Measurements from ENCODE around the gene DBP.

DBP gene

GRCh38 chr19:48616041-48616436, 21.1 kb downstream of the DBP start:
- no peak for DNase-seq (ENCODE audit: low read depth in 2 of 2)
- TF ChIP-seq CTCF (IDR thresholded peaks at IDR 0.05; ENCODE audit: low read depth, low read length) = no peak
- H3K4me3 ChIP-seq (replicated peaks in 1 of 2; ENCODE audit: low read depth in 2 of 2, low read length in 2 of 2) = no peak overlapping the region

GRCh38 chr19:48615231-48616040, 21.7 kb downstream of the DBP start:
- no peak for TF ChIP-seq CTCF (IDR thresholded peaks at IDR 0.05; ENCODE audit: low read depth, low read length)
- no peak overlapping the region for H3K4me3 ChIP-seq (replicated peaks in 1 of 2; ENCODE audit: low read depth in 2 of 2, low read length in 2 of 2)
- DNase-seq (ENCODE audit: low read depth in 2 of 2) = no peak

GRCh38 chr19:48614436-48615230, 22.5 kb downstream of the DBP start, which contains the start of gene FAM83E:
TSS of gene FAM83E (minus strand) at chr19:48615076. CDS start at chr19:48613372, 1,704 bp downstream.
- no peak for DNase-seq (ENCODE audit: low read depth in 2 of 2)
- no peak for TF ChIP-seq CTCF (IDR thresholded peaks at IDR 0.05; ENCODE audit: low read depth, low read length)
- H3K4me3 ChIP-seq (replicated peaks in 1 of 2; ENCODE audit: low read depth in 2 of 2, low read length in 2 of 2) = no peak within 1 kb of the TSS

GRCh38 chr19:48613852-48614435, 23.2 kb downstream of the DBP start:
- no peak overlapping the region for H3K4me3 ChIP-seq (replicated peaks in 1 of 2; ENCODE audit: low read depth in 2 of 2, low read length in 2 of 2)
- no peak for DNase-seq (ENCODE audit: low read depth in 2 of 2)
- no peak for TF ChIP-seq CTCF (IDR thresholded peaks at IDR 0.05; ENCODE audit: low read depth, low read length)

- H3K4me3 ChIP-seq (replicated peaks in 1 of 2; ENCODE audit: low read depth in 2 of 2, low read length in 2 of 2) = no peak overlapping the region
- DNase-seq (ENCODE audit: low read depth in 2 of 2) = no peak
- TF ChIP-seq CTCF (IDR thresholded peaks at IDR 0.05; ENCODE audit: low read depth, low read length) = no peak
These were observed 23.9 kb downstream of the DBP start for GRCh38 chr19:48613024-48613851.

GRCh38 chr19:48611872-48612271, 25.3 kb downstream of the DBP start:
- no peak overlapping the region for H3K4me3 ChIP-seq (replicated peaks in 1 of 2; ENCODE audit: low read depth in 2 of 2, low read length in 2 of 2)
- TF ChIP-seq CTCF (IDR thresholded peaks at IDR 0.05; ENCODE audit: low read depth, low read length) = no peak

More at GRCh38 chr19:48611872-48612271, 25.3 kb downstream of the DBP start:
- no peak for DNase-seq (ENCODE audit: low read depth in 2 of 2)

Data from cardiac fibroblast (primary cell).